ENCODE measurements around the gene MMD.

MMD gene

DNA sequence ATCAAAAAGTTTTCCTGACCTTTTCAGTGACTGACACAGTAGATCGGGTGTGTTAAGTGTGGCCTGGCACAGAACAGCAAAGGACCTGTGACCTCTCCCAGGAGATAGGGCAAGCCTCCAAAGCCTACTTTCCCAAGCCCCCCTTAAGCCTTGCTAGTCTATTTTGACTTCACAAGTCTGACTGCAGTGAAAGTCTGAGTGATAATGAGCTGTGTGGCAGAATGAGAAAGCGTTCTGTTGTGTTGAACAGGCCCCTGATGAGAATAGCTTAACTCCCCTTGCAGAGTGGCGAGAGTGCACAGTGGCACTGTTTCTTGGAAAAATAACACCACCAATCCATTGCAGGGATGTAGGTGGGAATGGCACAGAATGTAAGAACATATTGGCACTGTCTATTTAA is 32.8 kb downstream of the MMD start:
- ChIA-PET CTCF (no interaction called here), POLR2A (no interaction called here)
- no peak for DNase-seq (ENCODE audit: extremely low spot score)
- TF ChIP-seq HDGF (IDR thresholded peaks at IDR 0.05; ENCODE audit: borderline replicate concordance) = no peak
- TF ChIP-seq ZNF384 (IDR thresholded peaks at IDR 0.05) = no peak
- TF ChIP-seq SUZ12 (IDR thresholded peaks at IDR 0.05) = no peak
- TF ChIP-seq, protein P1, sequence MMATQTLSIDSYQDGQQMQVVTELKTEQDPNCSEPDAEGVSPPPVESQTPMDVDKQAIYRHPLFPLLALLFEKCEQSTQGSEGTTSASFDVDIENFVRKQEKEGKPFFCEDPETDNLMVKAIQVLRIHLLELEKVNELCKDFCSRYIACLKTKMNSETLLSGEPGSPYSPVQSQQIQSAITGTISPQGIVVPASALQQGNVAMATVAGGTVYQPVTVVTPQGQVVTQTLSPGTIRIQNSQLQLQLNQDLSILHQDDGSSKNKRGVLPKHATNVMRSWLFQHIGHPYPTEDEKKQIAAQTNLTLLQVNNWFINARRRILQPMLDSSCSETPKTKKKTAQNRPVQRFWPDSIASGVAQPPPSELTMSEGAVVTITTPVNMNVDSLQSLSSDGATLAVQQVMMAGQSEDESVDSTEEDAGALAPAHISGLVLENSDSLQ (IDR thresholded peaks at IDR 0.05) = no peak
- no peak for TF ChIP-seq L3MBTL2 (conservative IDR thresholded peaks at IDR 0.05)
- no peak for TF ChIP-seq NFRKB (IDR thresholded peaks at IDR 0.05)
- no peak for TF ChIP-seq CTBP1 (IDR thresholded peaks at IDR 0.05; ENCODE audit: borderline replicate concordance)
- TF ChIP-seq BHLHE40 (IDR thresholded peaks at IDR 0.05; ENCODE audit: borderline replicate concordance) = no peak
- TF ChIP-seq LEF1 (IDR thresholded peaks at IDR 0.05; ENCODE audit: borderline replicate concordance) = no peak
- TF ChIP-seq FOXK2 (IDR thresholded peaks at IDR 0.05) = no peak
- no peak for TF ChIP-seq FOXM1 (IDR thresholded peaks at IDR 0.05; ENCODE audit: borderline replicate concordance)
- no peak for TF ChIP-seq SP1 (IDR thresholded peaks at IDR 0.05)
- no peak for TF ChIP-seq FOXA1 (IDR thresholded peaks at IDR 0.05)
- no peak for TF ChIP-seq ELF4 (IDR thresholded peaks at IDR 0.05)
- no peak for TF ChIP-seq TARDBP (IDR thresholded peaks at IDR 0.05)

- TF ChIP-seq ARNT (IDR thresholded peaks at IDR 0.05) = no peak
- TF ChIP-seq FOXK2 (IDR thresholded peaks at IDR 0.05) = no peak
- no peak for DNase-seq (ENCODE audit: extremely low spot score)
- POLR2A ChIA-PET = no interaction called here
- CTCF ChIA-PET = no interaction called here
Observed at GRCh38 chr17:55386796-55387332, 34.8 kb downstream of the MMD start.

GRCh38 chr17:55384643-55385232 is 36.9 kb downstream of the MMD start:
- DNase-seq (ENCODE audit: extremely low spot score) = no peak
- ChIA-PET POLR2A (no interaction called here), CTCF (no interaction called here)
- TF ChIP-seq CTBP1 (IDR thresholded peaks at IDR 0.05; ENCODE audit: borderline replicate concordance) = no peak
- no peak for TF ChIP-seq SP1 (IDR thresholded peaks at IDR 0.05)
- TF ChIP-seq, protein P1 (IDR thresholded peaks at IDR 0.05) = no peak
- no peak for TF ChIP-seq FOXM1 (IDR thresholded peaks at IDR 0.05; ENCODE audit: borderline replicate concordance)
- TF ChIP-seq ELF4 (IDR thresholded peaks at IDR 0.05) = no peak
- TF ChIP-seq L3MBTL2 (conservative IDR thresholded peaks at IDR 0.05) = no peak
- TF ChIP-seq ARNT (IDR thresholded peaks at IDR 0.05) = no peak
- TF ChIP-seq FOXK2 (IDR thresholded peaks at IDR 0.05) = no peak
- no peak for TF ChIP-seq ZNF384 (IDR thresholded peaks at IDR 0.05)
- no peak for TF ChIP-seq NFRKB (IDR thresholded peaks at IDR 0.05)
- no peak for TF ChIP-seq HDGF (IDR thresholded peaks at IDR 0.05; ENCODE audit: borderline replicate concordance)
- TF ChIP-seq LEF1 (IDR thresholded peaks at IDR 0.05; ENCODE audit: borderline replicate concordance) = no peak
- no peak for TF ChIP-seq BHLHE40 (IDR thresholded peaks at IDR 0.05; ENCODE audit: borderline replicate concordance)
- no peak for TF ChIP-seq TARDBP (IDR thresholded peaks at IDR 0.05)
- no peak for TF ChIP-seq SUZ12 (IDR thresholded peaks at IDR 0.05)
- TF ChIP-seq FOXA1 (IDR thresholded peaks at IDR 0.05) = no peak

- POLR2A ChIA-PET = no interaction called here
- CTCF ChIA-PET = no interaction called here
- TF ChIP-seq FOXM1 (IDR thresholded peaks at IDR 0.05; ENCODE audit: borderline replicate concordance) = no peak
- TF ChIP-seq ZNF384 (IDR thresholded peaks at IDR 0.05) = no peak
- no peak for TF ChIP-seq BHLHE40 (IDR thresholded peaks at IDR 0.05; ENCODE audit: borderline replicate concordance)
- no peak for TF ChIP-seq CTBP1 (IDR thresholded peaks at IDR 0.05; ENCODE audit: borderline replicate concordance)
- no peak for TF ChIP-seq HDGF (IDR thresholded peaks at IDR 0.05; ENCODE audit: borderline replicate concordance)
- TF ChIP-seq ARNT (IDR thresholded peaks at IDR 0.05) = no peak
- TF ChIP-seq SUZ12 (IDR thresholded peaks at IDR 0.05) = no peak
- no peak for TF ChIP-seq SP1 (IDR thresholded peaks at IDR 0.05)
- TF ChIP-seq LEF1 (IDR thresholded peaks at IDR 0.05; ENCODE audit: borderline replicate concordance) = no peak
- TF ChIP-seq FOXK2 (IDR thresholded peaks at IDR 0.05) = no peak
- no peak for TF ChIP-seq FOXA1 (IDR thresholded peaks at IDR 0.05)
- TF ChIP-seq, protein P1 (IDR thresholded peaks at IDR 0.05) = no peak
- TF ChIP-seq ELF4 (IDR thresholded peaks at IDR 0.05) = no peak
- no peak for TF ChIP-seq L3MBTL2 (conservative IDR thresholded peaks at IDR 0.05)
- TF ChIP-seq NFRKB (IDR thresholded peaks at IDR 0.05) = no peak
- no peak for DNase-seq (ENCODE audit: extremely low spot score)
Observed at GRCh38 chr17:55383771-55384642, 37.6 kb downstream of the MMD start.

- ChIA-PET CTCF (no interaction called here), POLR2A (no interaction called here)
- no peak for DNase-seq (ENCODE audit: extremely low spot score)
- TF ChIP-seq L3MBTL2 (conservative IDR thresholded peaks at IDR 0.05) = no peak
- TF ChIP-seq SP1 (IDR thresholded peaks at IDR 0.05) = no peak
- no peak for TF ChIP-seq LEF1 (IDR thresholded peaks at IDR 0.05; ENCODE audit: borderline replicate concordance)
- TF ChIP-seq, protein P1 (IDR thresholded peaks at IDR 0.05) = no peak
- no peak for TF ChIP-seq FOXM1 (IDR thresholded peaks at IDR 0.05; ENCODE audit: borderline replicate concordance)
- no peak for TF ChIP-seq FOXK2 (IDR thresholded peaks at IDR 0.05)
- no peak for TF ChIP-seq ARNT (IDR thresholded peaks at IDR 0.05)
- TF ChIP-seq BHLHE40 (IDR thresholded peaks at IDR 0.05; ENCODE audit: borderline replicate concordance) = no peak
- no peak for TF ChIP-seq CTBP1 (IDR thresholded peaks at IDR 0.05; ENCODE audit: borderline replicate concordance)
- TF ChIP-seq ZNF384 (IDR thresholded peaks at IDR 0.05) = no peak
- TF ChIP-seq ELF4 (IDR thresholded peaks at IDR 0.05) = no peak
- TF ChIP-seq NFRKB (IDR thresholded peaks at IDR 0.05) = no peak
- no peak for TF ChIP-seq FOXA1 (IDR thresholded peaks at IDR 0.05)
Observed at GRCh38 chr17:55381017-55381770, 40.4 kb downstream of the MMD start.
